ENCODE measurements around the gene NKD1. TPM values are rescaled to one million over a fixed set of nuclear protein-coding genes. Genes with fewer than 3 reads are reported as not detected.
"Not testable (repeated sequence)": the region's sequence is repeated elsewhere in the genome, so short reads cannot be mapped to it uniquely, and the experiment has no call there.

The NKD1 gene, protein sequence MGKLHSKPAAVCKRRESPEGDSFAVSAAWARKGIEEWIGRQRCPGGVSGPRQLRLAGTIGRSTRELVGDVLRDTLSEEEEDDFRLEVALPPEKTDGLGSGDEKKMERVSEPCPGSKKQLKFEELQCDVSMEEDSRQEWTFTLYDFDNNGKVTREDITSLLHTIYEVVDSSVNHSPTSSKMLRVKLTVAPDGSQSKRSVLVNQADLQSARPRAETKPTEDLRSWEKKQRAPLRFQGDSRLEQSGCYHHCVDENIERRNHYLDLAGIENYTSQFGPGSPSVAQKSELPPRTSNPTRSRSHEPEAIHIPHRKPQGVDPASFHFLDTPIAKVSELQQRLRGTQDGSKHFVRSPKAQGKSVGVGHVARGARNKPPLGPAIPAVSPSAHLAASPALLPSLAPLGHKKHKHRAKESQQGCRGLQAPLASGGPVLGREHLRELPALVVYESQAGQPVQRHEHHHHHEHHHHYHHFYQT
- 15.7 TPM for total RNA-seq

DNA sequence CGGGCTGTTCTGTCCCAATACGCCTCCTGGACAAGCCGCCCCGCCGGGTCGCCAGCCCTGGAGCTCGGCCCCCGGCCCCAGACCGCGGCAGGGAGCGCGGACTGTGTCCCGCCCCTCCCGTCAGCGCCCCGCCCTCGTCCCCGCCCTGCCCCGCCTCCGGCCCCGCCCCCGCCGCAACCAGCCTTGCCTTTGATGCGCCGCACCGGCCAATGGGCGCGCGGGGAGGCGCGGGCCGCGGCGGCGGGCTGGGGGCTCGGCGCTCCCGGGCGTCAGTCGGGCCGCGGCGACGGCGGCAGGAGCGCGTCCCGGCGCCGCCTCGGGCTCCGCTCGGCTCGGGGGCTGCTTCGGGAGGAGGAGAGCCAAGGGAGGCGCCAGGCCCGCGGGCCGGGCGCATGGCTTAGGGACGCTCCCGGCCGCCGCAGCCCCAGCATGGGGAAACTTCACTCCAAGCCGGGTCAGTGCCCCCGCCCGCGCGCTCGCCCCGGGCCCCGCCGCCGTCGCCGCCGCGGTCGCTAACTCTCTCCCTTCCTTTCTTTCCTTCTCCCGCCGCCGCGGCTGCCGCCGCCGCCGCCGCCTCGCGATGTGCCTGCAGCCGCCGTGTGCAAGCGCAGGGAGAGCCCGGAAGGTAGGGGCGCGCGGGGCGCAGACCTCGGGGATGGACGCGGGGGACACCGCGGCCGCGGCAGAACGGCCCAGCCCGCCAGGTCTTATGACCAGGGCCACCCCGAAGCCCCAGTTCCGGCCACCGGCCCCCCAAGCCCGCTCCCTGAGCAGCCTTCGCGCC lies at the start of gene NKD1:
Gene NKD1 (plus strand): TSS at position 272 of the 784 bp plus-strand sequence. CDS start 158 bp downstream, at position 430.
- DNase-seq, result peak; percentile 87

DNA sequence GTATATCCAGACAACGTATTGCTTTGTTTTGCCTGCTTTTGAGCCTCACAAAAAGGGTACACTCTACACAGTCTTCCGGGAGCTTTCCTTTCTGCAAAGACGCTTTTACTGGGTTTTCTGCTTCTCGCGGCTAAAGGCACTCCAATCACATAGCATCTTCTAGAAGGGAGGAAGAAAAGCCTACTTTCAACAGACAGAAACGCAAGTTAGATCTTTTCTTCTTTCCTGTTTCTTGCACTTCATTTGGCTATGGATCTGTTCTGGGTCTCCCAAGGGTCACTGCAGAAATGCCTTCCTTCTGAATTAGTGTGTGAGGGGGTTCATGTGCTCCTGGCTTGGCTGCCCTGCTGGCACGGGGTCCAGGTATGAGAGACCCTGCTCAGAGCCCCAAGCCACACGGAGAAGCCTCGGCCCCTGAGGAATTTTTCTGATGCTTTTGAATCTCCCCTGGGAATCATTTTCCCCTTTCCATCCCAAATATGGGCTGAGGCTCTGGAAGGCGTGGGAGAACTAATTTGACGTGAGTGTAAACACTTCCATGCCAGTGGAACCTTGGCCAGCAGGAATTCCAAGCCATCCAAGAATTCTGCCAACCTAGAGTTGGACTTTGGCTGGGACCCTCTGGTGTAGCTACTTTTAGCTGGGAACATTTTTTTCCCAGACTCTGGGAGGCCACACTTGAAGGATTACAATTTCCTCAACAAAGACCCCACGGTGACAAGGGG lies 49.6 kb upstream of the NKD1 start:
- peak; percentile 18 for DNase-seq

DNA sequence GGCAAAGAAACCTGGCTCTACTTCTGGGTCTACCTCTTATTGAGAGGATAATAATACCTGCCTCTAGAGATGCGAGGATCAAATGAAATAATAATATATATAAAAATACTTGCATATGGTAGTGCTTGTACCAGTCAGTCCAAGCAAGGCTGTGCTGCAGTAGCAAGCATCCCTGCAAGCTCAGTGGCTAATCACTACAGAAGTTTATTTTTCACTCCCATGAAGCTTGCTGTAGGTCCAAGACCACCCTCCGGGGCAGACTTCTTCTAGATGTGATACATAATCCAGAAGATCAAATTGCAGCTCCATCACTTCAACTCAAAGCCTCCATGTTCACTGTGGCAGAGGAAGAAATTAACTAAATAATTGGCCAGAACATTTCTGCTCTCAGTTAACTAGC lies 48.9 kb upstream of the NKD1 start:
- DNase-seq, result no peak

DNA sequence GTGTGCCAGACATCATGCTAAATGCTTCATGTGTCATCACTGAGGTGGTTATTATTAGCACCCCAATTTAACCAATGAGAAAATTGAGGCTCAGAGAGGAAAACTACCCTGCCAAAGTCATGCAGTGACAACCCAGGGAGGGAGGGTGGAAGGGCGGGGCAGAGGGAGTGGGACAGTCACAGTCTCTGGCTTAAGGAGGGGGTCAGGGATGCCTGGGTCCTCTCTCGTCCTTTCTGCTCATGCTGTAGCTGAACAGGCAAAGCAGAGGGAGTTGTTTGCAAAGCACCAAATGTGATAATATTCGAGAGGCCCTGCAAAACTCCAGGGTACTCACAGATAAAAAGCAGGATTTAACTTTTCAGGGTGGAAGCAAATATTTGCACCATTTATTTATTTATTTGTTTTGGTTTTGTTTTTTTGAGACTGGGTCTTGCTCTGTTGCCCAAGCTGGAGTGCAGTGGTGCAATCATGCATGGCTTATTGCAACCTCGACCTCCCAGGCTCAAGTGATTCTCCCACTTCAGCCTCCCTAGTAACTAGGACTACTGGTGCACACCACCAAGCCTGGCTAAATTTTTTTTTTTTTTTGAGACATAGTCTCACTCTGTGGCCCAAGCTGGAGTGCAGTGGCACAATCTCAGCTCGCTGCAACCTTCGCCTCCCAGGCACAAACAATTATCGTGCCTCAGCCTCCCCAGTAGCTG lies 47.9 kb upstream of the NKD1 start:
- no peak for DNase-seq

DNA sequence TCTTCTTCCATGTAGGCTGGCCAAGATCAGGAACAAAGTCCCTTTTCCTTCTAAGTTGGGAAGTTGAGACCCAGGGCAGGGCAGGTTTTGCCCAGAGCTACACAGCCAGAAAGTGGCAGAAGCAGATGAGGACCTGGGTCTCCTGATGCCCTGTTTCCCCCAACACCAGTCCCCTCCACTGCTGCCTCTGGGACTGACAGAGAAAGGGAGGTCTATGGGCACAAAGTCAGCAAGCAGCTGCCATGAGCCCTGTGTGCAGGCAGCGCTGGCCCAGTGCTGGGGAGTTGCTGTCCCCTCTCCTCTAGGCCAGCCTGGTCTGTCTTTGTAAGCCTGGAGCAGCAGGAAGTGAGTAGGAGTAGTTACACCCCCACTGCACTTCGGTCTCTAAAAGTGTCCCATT lies 46.9 kb upstream of the NKD1 start:
- no peak for DNase-seq

DNA sequence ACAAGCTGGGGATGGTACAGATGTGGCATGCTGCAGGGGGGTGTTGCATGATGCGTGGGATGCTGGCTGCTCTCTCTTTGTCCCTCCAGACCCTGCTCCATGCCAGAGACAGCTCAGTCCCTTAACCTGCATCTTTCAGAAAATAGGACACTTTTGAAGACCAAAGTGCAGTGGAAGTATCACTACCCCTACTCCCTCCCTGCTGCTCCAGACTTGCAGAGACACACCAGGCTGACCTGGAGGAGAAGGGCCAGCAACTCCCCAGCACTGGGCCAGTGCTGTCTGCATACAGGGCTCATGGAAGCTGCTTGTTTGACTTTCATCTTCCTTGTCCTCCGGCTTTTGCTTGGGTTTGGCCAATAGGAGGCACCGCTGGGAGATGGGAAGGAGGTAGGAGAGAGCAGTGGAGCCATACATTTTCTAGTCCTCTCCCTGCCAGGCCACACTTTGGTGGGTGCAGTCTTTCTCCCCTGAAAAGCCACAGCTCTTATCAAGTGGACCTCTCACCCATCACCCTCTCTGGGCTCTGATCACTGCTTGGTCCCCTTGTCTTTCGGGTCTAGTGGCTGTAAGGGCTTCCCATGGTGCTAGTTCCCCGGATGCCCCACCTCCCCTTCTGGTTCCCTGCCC lies 46.1 kb upstream of the NKD1 start:
- DNase-seq, result no peak

DNA sequence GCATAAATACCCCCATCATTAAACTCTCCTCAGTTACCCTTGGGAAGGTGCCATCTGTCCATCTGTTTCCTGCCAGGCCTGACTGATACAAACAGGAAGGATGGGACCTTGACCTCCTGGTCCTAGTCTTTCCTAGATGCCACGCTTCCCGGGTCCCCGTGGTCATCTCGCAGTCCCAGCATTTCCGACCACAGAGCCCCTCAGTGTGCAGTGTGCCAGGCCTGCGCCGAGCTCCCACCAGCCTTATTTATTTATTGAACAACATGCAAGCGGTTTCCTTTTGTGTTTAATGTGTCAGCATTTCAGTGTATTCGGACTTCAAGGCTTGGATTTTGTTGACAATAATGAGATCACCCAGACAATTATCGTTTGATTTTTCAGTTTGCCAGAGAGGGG lies 45.6 kb upstream of the NKD1 start:
- no peak for DNase-seq

DNA sequence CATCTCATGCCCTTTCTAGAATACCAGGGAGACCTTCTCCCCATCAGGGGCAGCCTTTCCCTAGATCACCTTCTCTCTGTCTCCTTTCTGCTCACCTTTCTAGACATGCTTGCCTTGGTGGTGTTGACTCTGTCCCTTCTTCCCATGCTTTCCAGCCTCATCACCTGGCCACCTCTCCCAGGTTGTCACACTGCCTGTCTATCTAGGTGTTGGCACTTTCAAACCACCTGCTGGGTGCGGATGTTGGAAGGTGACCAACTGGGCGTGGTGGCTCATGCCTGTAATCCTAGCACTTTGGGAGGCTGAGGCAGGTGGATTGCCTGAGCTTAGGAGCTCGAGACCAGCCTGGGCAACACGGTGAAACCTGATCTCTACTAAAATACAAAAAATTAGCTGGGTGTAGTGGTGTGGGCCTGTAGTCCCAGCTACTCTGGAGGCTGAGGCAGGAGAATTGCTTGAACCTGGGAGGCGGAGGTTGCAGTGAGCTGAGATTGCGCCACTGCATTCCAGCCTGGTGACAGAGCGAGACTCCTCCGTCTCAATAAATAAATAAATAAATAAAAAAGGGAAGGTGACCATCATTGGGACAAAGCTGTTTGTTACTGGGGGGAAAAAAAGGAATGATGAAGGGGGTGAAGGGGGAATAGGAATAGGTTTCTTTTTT lies 44.2 kb upstream of the NKD1 start:
- not testable (repeated sequence) for DNase-seq

DNA sequence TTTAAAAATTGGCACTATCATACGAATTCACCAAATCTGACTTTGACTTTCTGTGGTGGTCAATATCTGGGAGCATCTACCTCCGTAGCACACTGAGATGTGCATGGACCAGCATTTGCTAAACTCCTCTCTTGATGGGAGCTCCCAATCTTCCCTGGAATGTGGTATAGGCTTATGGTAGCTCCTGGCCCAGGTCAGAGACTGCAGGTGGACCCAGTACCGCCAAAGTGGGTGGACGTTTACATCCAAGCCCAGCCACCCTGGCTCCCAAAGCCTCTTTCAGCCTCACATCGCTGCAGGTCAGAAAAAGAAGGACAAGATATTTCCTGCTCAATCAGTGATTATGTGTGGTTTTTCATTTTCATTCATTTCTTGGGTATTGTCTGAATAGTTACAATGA lies 43.1 kb upstream of the NKD1 start:
- no peak for DNase-seq

DNA sequence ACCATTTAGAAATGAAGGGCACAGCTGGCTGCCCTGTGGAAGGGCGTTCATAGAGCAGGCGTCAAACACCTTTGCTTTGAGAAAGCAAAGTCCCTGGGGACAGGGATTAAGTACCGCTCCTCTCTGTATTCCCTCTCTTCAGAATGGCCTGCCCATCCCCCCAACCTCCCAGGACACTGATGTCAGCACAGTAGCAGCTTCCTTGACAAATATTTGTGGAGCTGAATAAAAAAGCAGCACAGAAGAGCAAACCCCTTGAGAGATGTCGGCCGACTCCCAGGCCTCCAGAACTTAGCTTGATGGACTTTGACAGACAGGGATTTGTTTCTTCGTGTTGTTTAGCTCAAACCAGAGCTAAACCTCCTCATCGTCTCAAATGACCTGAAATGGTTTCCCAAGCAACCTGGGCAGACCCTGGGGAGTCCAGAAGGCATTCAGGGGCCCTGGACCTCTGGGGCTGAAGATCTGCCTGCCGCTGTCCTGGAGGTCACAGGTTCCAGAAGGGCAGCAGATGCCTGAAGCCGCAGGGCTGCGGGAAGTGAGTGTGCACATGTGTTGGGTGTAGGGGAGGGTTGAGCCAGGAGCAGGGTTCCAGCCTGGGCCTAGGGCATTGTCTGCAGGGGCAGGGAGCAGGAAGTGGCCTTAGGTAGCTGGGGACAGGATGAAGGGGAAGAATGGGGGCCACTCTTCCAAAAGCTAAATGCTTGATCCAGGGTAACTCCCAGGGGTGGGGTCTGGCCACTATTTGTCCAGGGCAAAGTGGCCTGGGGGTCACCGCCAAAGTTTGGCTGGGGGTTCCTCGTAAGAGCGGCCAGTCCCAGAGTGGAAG lies 42.3 kb upstream of the NKD1 start:
- DNase-seq, result no peak

DNA sequence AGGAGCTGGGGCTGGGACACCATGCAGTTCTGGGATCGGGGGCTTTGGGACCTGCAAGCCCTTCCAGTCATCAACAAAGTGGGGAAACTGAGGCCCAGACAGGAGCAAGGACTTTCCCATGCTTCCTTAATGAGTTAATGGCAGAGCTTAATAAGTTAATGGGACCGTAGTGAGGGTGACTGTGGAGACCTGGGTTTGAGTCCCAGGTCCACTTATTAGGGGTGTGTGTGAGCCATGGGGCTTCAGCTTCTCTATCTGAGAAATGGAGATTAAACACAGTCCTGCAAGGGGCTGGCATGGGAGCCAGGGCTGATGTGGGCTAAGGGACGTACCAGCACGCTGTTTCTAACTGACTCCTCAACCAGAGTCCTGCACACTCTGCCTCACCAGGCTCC lies 41.7 kb upstream of the NKD1 start:
- DNase-seq, result no peak

DNA sequence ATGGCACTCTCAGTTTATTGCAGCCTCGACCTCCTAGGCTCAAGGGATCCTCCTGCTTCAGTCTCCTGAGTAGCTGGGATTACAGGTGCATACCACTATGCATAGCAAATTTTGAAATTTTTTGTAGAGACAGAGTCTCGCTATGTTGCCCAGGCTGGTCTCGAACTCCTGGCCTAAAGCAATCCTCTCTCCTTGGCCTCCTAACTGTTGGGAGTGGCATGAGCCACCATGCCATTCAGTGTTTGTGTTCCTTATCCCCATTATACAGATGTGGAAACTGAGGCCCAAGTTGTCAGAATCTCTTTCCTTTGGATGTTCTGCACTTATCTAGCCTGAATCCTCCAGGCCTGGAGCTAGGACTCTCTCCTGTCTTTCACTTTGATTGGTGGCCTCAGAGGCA lies 40.8 kb upstream of the NKD1 start:
- DNase-seq, result no peak

DNA sequence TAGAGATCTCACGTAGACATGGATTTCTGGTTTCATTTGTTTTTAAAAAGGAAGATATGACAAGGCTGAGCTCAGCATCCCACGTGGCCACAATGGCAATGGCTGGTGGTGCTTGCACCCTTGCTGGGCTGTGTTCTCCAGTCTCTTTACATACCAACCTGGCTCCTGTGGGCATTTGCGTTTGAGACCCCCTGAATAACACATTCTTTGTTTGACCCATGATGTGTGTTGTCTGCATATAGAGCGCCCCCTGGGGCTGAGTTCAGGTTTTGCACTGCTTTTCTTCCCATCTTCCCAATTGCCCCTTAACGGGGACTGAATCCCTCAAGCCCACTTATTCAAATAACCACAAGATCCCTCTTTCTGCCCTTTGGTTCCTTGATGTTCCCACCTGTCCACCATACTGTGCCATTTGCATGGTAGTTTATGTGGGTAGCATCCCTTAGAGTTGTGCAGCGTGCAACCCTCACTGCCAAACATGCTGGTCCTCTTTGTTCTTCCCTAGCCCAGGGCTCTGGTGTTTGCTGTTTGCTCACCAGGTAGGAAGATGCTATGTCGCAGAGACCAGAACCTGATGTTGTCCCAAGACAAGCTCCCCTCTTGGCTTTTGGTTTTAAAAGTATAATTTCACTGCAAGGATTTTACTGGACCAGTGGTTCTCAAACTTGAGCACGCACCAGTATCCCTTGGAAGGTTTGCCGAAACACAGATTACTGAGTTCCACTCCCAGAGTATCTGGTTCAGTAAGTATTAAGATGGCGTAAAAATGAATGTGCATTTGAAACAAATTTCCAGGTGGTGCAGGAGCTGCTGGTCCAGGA lies 38.5 kb upstream of the NKD1 start:
- DNase-seq, result no peak

DNA sequence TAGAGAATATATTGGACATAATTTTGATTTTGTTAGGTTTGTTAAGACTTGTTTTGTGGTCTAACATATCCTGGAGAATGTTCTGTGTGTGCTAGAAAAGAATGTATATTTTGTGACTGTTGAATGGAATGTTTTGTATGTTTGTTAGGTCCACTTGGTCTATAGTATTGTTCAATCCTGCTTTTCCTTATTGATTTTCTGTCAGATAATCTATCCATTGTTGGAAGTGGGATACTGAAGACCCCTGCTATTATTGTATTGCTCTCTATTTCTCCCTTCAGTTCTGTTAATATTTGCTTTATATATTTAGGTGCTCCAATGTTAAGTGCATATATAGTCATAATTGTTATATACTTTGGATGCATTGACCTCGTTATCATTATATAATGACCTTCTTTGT lies 33.0 kb upstream of the NKD1 start:
- DNase-seq, result no peak

DNA sequence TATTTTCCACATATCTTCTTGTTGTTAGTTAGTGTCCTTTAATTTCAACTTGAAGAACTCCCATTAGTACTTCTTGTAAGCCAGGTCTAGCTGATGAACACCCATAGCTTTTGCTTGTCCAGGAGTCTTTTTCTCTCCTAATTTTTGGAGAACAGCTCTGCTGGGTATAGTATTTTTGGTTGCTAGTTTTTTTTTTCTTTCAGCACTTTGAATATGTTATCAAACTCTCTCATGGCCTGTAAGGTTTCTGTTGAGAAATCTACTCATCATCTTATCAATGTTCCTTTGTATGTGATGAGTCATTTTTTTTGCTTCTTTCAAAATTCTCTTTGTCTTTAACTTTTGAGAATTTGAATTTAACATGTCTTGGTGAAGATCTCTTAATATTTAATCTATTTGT lies 31.8 kb upstream of the NKD1 start:
- no peak for DNase-seq

DNA sequence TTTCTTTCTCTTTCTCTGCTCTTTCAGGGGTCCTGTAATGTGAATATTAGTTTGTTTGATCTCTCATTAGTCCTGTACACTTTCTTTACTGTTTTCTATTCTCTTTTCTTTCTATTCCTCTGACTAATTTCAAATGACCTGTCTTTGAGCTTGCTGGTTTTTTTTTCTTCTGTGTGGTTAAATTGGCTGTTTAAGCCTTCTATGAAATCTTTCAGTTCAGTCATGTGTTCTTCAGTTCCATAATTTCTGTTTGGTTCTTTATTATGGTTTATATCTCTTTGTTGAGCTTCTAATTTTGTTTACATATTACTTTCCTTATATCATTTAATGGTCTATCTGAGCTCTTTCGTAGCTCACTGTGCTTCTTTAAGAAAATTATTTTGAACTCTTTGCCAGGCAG lies 31.3 kb upstream of the NKD1 start:
- DNase-seq, result no peak

DNA sequence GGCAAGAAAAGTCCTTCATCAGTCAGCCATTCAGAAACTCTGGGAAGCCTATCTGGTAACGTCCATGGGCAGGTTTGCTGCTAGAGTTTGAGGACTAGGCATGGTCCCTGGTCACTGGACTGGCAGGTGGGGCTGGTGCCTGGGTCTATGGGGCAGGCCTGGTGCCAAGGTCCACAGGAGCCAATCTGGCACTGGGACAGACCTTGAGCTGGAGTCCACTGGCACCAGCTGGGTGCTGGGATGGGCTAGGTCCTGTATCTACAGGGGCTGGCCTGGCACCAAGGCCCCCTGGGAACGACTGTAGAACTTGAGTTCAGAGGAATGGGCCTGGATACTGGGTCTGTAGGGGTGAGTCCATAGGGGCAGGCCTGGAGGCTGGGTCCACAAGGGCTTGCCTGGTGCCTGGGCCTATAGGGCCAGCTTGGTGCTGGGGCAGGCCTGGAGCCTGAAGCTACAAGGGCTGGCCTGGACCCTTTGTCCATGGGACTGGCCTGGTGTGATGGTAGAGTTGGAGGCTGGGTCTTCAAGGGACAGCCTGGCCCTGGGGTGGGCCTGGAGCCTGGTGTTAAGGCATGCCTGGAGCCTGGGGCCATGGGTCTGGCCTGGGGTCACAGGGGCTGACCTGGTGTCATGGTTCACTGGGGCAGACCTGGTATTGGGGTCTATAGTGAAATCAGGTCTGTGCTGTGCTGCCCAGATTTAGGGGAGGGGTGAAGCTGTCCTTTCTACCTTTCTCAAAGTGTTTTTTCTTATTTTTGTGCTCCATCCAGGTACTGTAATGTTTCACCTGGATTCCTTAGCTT lies 30.5 kb upstream of the NKD1 start:
- no peak for DNase-seq

DNA sequence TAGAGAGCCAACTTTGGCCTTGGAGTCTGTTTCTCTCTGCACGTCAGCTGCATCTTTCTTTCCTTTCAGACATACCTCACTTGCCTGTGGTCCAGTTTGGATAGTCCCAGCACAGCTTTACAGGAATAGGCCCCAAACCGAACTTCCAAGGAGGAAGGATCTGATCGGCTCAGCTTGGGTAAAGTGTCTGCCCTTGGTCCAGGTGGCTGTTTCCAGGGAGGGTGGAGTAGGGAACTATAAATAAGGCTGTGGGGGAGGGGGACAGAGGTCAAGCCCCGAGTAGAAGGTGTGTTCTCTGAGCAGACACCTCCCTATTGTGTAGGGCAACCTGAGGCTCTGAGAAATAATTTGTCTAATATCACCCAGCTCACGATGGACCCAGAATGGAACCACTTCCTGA lies 29.2 kb upstream of the NKD1 start:
- DNase-seq, result no peak

DNA sequence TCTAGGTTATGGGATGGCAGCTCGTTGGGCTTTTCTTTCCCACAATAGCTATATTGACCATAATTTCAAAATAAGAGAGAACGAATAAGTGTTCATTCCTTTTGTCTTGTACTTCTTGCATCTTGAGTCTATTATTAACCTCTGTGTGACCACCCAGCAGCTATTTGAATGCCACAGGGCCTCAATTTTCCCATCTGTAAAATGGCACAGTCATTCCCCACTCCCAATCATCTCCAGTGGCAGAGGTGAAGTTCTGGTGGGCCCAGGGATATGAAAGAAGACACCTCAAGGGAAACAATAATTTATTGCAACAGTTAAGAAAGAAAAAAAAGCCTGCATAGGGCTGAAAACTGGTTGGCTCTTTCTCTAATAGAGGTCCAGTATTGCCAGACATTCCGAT lies 28.6 kb upstream of the NKD1 start:
- no peak for DNase-seq
